Type B pancreatic cell (in vitro differentiated cells): ENCODE data around the gene TRAF4. TPM values are rescaled to one million over a fixed set of nuclear protein-coding genes. Genes with fewer than 3 reads are reported as not detected.

Source experiments
- DNase-seq: peaks from one replicate; pipeline ENCODE4 v3.0.0; 2021; ENCODE audit warnings: mixed read lengths; ENCODE audit not compliant: unreplicated experiment; ENCODE audit errors: extremely low spot score
- H3K27ac Mint-ChIP-seq: 2 replicates; pipeline ENCODE4 v1.8.0; 2021; ENCODE audit warnings: mild to moderate bottlenecking, mixed read lengths
- H3K27me3 Mint-ChIP-seq: 2 replicates; pipeline ENCODE4 v1.8.0; 2021; ENCODE audit warnings: mixed read lengths
- H3K36me3 Mint-ChIP-seq: 2 replicates; pipeline ENCODE4 v1.8.0; 2021; ENCODE audit warnings: mixed read lengths
- H3K4me1 Mint-ChIP-seq: one replicate; pipeline ENCODE4 v1.8.0; 2021; ENCODE audit warnings: mixed read lengths; ENCODE audit not compliant: unreplicated experiment
- H3K4me3 Mint-ChIP-seq: 2 replicates; pipeline ENCODE4 v1.8.0; 2021; ENCODE audit warnings: mild to moderate bottlenecking, mixed read lengths
- H3K9me3 Mint-ChIP-seq: 2 replicates; pipeline ENCODE4 v1.8.0; 2021; ENCODE audit warnings: mixed read lengths
- CTCF ChIP-seq: fragments of 200-600 bp; sonication (generic); conservative IDR thresholded peaks from 2 replicates; pipeline ENCODE4 v1.5.0; 2021; ENCODE audit warnings: antibody characterized with exemption, mild to moderate bottlenecking
- total RNA-seq: library from RNA; stranded (reverse); gene quantifications from 2 replicates; pipeline ENCODE4 v1.2.1, GENCODE V29; 2021; ENCODE audit warnings: low replicate concordance

TRAF4 gene
- total RNA-seq, 1 donor from 2014 or later: 219 TPM

DNA sequence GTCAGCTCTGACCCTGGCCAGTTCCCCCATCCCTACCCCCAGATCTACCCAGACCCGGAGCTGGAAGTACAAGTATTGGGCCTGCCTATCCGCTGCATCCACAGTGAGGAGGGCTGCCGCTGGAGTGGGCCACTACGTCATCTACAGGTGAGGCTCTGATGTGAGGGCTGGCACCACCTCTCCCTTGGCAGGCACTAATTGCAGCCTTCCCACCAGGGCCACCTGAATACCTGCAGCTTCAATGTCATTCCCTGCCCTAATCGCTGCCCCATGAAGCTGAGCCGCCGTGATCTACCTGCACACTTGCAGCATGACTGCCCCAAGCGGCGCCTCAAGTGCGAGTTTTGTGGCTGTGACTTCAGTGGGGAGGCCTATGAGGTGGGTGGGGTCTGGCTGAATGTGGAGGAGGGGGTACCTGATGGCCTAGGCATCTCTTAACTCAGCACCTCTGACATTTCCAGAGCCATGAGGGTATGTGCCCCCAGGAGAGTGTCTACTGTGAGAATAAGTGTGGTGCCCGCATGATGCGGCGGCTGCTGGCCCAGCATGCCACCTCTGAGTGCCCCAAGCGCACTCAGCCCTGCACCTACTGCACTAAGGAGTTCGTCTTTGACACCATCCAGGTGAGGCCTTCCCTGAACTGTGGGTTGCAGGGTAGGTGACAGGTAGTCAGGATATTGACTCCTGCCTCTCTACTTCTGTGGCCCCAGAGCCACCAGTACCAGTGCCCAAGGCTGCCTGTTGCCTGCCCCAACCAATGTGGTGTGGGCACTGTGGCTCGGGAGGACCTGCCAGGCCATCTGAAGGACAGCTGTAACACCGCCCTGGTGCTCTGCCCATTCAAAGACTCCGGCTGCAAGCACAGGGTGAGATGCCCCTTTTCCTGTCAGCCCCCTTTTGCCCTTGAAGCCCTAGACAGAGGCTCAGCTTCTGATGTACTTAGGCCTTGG is 4.3 kb downstream of the TRAF4 start:
- TF ChIP-seq CTCF: no peak
- no peak for DNase-seq
- H3K27ac Mint-ChIP-seq: peak overlapping the region; percentile 98
- peaks cover 13% of the 10 kb centered on the region for H3K36me3 Mint-ChIP-seq
- peak overlapping the region; percentile 95 for H3K4me3 Mint-ChIP-seq
- peaks cover 6% of the 10 kb centered on the region for H3K4me1 Mint-ChIP-seq
- no peaks in the 10 kb centered on the region for H3K27me3 Mint-ChIP-seq
- H3K9me3 Mint-ChIP-seq: no peaks in the 10 kb centered on the region

DNA sequence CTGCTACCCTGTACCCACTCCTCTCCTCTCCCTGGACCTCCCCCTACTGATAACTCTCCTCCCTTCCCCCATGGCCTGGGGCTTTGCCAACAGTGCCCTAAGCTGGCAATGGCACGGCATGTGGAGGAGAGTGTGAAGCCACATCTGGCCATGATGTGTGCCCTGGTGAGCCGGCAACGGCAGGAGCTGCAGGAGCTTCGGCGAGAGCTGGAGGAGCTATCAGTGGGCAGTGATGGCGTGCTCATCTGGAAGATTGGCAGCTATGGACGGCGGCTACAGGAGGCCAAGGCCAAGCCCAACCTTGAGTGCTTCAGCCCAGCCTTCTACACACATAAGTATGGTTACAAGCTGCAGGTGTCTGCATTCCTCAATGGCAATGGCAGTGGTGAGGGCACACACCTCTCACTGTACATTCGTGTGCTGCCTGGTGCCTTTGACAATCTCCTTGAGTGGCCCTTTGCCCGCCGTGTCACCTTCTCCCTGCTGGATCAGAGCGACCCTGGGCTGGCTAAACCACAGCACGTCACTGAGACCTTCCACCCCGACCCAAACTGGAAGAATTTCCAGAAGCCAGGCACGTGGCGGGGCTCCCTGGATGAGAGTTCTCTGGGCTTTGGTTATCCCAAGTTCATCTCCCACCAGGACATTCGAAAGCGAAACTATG is 5.2 kb downstream of the TRAF4 start:
- TF ChIP-seq CTCF: no peak
- peak overlapping the region; percentile 54 for H3K4me3 Mint-ChIP-seq
- H3K9me3 Mint-ChIP-seq: no peaks in the 10 kb centered on the region
- no peaks in the 10 kb centered on the region for H3K27me3 Mint-ChIP-seq
- H3K36me3 Mint-ChIP-seq: peaks cover 13% of the 10 kb centered on the region
- DNase-seq: no peak
- peak overlapping the region; percentile 98 for H3K27ac Mint-ChIP-seq
- H3K4me1 Mint-ChIP-seq: peaks cover 6% of the 10 kb centered on the region

- Mint-ChIP-seq H3K36me3 (peaks cover 13% of the 10 kb centered on the region), H3K9me3 (no peaks in the 10 kb centered on the region), H3K27me3 (no peaks in the 10 kb centered on the region), H3K4me1 (peaks cover 6% of the 10 kb centered on the region), H3K27ac (peak overlapping the region; percentile 98), H3K4me3 (peak overlapping the region; percentile 71)
- TF ChIP-seq CTCF: no peak
- DNase-seq: no peak
Observed at GRCh38 chr17:28749516-28750177, 5.8 kb downstream of the TRAF4 start.

DNA sequence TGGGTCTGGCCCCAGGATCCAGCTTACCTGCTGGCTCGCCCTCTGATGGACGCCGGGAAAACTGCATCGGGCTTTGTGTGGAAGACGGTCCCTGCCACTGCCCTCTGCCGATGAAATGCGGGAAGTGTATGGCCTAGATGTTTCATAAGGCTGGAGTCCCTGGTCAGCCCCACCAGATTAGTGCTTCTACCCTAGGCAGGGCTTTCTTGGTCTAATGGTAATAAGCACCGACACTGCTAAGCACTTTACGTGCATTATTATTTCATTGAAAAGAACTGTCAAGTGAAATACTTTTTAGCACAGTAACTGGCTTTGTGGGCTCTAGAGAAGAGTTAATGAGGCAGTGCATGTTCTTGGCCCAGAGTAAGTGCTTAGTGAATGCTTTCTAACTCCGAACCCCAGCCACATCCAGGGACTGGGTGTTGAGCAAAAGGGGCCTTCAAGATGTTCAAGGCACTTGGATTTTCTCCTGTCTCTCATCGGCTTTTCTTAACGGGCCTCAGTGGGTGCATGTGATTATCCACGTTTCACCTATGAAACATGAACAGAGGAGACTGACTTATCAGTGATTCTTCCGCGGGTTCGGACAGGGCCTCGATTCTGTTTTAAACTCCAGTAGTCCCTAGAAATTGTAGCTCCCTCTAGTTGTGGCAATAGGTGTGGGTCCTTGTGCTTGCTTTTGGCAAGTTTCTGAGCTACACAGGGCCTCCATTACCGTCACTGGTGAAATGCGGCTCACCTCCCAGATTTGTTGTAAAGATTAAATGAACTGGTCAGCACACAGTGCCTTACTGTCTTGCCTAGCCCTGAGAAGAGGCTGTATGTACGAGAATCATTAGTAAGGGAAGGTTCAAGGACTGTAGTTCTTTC is 6.6 kb downstream of the TRAF4 start:
- Mint-ChIP-seq H3K36me3 (peaks cover 13% of the 10 kb centered on the region), H3K27me3 (no peaks in the 10 kb centered on the region), H3K4me3 (peak overlapping the region; percentile 71), H3K27ac (peak overlapping the region; percentile 88), H3K4me1 (peaks cover 6% of the 10 kb centered on the region), H3K9me3 (no peaks in the 10 kb centered on the region)
- DNase-seq: peak; percentile 93
- peak; percentile 98 for TF ChIP-seq CTCF
